CD14-positive monocyte (primary cell): Measurements from ENCODE around the gene CACTIN. TPM values are rescaled to one million over a fixed set of nuclear protein-coding genes. Genes with fewer than 3 reads are reported as not detected.

Experiments used
- DNase-seq, 3 donors: peaks; one replicate each; pipeline ENCODE4 v3.0.0-alpha.2; 2011 to 2022
- H2AFZ ChIP-seq: 2 replicates; pipeline ENCODE4 v1.6.0; 2012; ENCODE audit warnings: mild to moderate bottlenecking, low read depth, low read length, inconsistent platforms; ENCODE audit not compliant: insufficient read depth, poor library complexity, severe bottlenecking
- H3K27ac ChIP-seq, 2 donors: 1 replicate in 1 of 2; 2 replicates in 1 of 2; pipeline ENCODE4 v1.5.1; 2012 to 2013; ENCODE audit warnings: low read length in 2 of 2, control low read depth in 1 of 2, inconsistent platforms in 1 of 2, low read depth in 1 of 2, mild to moderate bottlenecking in 1 of 2
- H3K27me3 ChIP-seq, 2 donors: one replicate each; pipeline versions ENCODE4 v1.6.0 to v1.6.1; 2011 to 2013; ENCODE audit warnings: low read length in 2 of 2; ENCODE audit not compliant: control insufficient read depth in 2 of 2, insufficient read depth in 2 of 2
- H3K36me3 ChIP-seq, 2 donors: replicated peaks in 1 of 2; 1 replicate in 1 of 2; 2 replicates in 1 of 2; pipeline versions ENCODE4 v1.5.1 to v1.6.1; 2012 to 2013; ENCODE audit warnings: low read length in 2 of 2, control low read depth in 1 of 2, inconsistent platforms in 1 of 2, mild to moderate bottlenecking in 1 of 2; ENCODE audit not compliant: insufficient read depth in 2 of 2, control insufficient read depth in 1 of 2
- H3K4me1 ChIP-seq, 2 donors: 1 replicate in 1 of 2; 2 replicates in 1 of 2; pipeline versions ENCODE4 v1.5.1 to v1.6.1; 2012 to 2013; ENCODE audit warnings: low read length in 2 of 2, control low read depth in 1 of 2, inconsistent platforms in 1 of 2, mild to moderate bottlenecking in 1 of 2, moderate library complexity in 1 of 2; ENCODE audit not compliant: insufficient read depth in 2 of 2, control insufficient read depth in 1 of 2
- H3K4me2 ChIP-seq: replicated peaks from 2 replicates; pipeline ENCODE3; 2012; ENCODE audit warnings: low read length, moderate library complexity, mild to moderate bottlenecking; ENCODE audit not compliant: poor library complexity, severe bottlenecking; ENCODE audit errors: extremely low read depth
- H3K4me3 ChIP-seq, 3 experiments: fragments of 200-600 bp in 1 of 3; sonication (generic) in 1 of 3; replicated peaks in 1 of 3; 1 replicate in 2 of 3; 2 replicates in 1 of 3; pipeline ENCODE4 v1.5.1; 2011 to 2013; ENCODE audit warnings: low read length in 3 of 3, mild to moderate bottlenecking in 3 of 3, control low read depth in 2 of 3, low read depth in 2 of 3, inconsistent platforms in 1 of 3, moderate library complexity in 1 of 3
- H3K79me2 ChIP-seq: 2 replicates; pipeline ENCODE4 v1.6.0; 2012; ENCODE audit warnings: mild to moderate bottlenecking, control low read depth, inconsistent platforms, low read length, moderate library complexity; ENCODE audit not compliant: insufficient read depth
- H3K9ac ChIP-seq: 2 replicates; pipeline ENCODE4 v1.6.0; 2017; ENCODE audit warnings: low read length, mild to moderate bottlenecking; ENCODE audit not compliant: insufficient read depth, poor library complexity, severe bottlenecking
- H3K9me3 ChIP-seq, 2 donors: replicated peaks in 1 of 2; 1 replicate in 1 of 2; 2 replicates in 1 of 2; pipeline versions ENCODE4 v1.5.1 to v1.6.1; 2012 to 2013; ENCODE audit warnings: low read length in 2 of 2, control low read depth in 1 of 2; ENCODE audit not compliant: control insufficient read depth in 1 of 2, insufficient read depth in 1 of 2
- H4K20me1 ChIP-seq: 2 replicates; pipeline ENCODE4 v1.6.0; 2012; ENCODE audit warnings: mild to moderate bottlenecking, low read length, control low read depth, moderate library complexity; ENCODE audit not compliant: insufficient read depth
- H3K27ac Mint-ChIP-seq, 7 donors: one replicate each; pipeline ENCODE4 v1.8.0; 2020; ENCODE audit warnings: mild to moderate bottlenecking in 7 of 7, mixed read lengths in 7 of 7, moderate library complexity in 6 of 7, inconsistent platforms in 2 of 7
- H3K27me3 Mint-ChIP-seq, 3 donors: one replicate each; pipeline ENCODE4 v1.8.0; 2021 to 2022; ENCODE audit warnings: low read depth in 3 of 3, mild to moderate bottlenecking in 3 of 3, mixed read lengths in 3 of 3, moderate library complexity in 3 of 3, inconsistent platforms in 1 of 3
- H3K36me3 Mint-ChIP-seq, 2 donors: one replicate each; pipeline ENCODE4 v1.8.0; 2020; ENCODE audit warnings: mixed read lengths in 2 of 2, inconsistent platforms in 1 of 2, mild to moderate bottlenecking in 1 of 2
- H3K4me1 Mint-ChIP-seq: one replicate; pipeline ENCODE4 v1.8.0; 2020; ENCODE audit warnings: mild to moderate bottlenecking, mixed read lengths
- H3K4me3 Mint-ChIP-seq, 2 donors: one replicate each; pipeline ENCODE4 v1.8.0; 2020; ENCODE audit warnings: mild to moderate bottlenecking in 2 of 2, mixed read lengths in 2 of 2, moderate library complexity in 1 of 2
- H3K9me3 Mint-ChIP-seq, 7 donors: one replicate each; pipeline ENCODE4 v1.8.0; 2020 to 2022; ENCODE audit warnings: mixed read lengths in 7 of 7, mild to moderate bottlenecking in 6 of 7, moderate library complexity in 6 of 7, inconsistent platforms in 2 of 7
- CTCF ChIP-seq: fragments of 200-600 bp; IDR thresholded peaks from one replicate; pipeline ENCODE4 v1.8.0; 2022; ENCODE audit warnings: antibody characterized with exemption, mild to moderate bottlenecking
- whole genome bisulfite sequencing: methylation state at CpG from one replicate; pipeline ENCODE4 v1.1.5; 2013; ENCODE audit warnings: missing lambda C conversion rate; ENCODE audit not compliant: insufficient coverage; 5-methylcytosine and 5-hydroxymethylcytosine counted together
- intact Hi-C, 2 donors: fragments of 100-400 bp; cut with micrococcal nuclease; formaldehyde crosslinking; loops; one replicate each; pipeline versions ENCODE4 v1.15.0 to v1.15.1; 2023
- polyA plus RNA-seq, 3 donors: library from polyadenylated mRNA; depleted of rRNA in 1 of 3; unstranded in 2 of 3; stranded (reverse) in 1 of 3; fragments of 300-500 nt in 2 of 3; fragments of >200 nt in 1 of 3; fragmentation: Illumina TruSeq in 2 of 3; gene quantifications; 1 replicate in 2 of 3; 2 replicates in 1 of 3; pipeline ENCODE4 v1.2.3, GENCODE V29; 2012 to 2021

The CACTIN gene
- polyA plus RNA-seq, 3 donors: 2.5 to 19.4 (median 3.0) TPM

GRCh38 chr19:3663838-3664237 lies 37.2 kb upstream of the CACTIN start:
- 99% methylated on average over 14 of the region's 18 CpGs for WGBS
- H3K9ac ChIP-seq: no peak overlapping the region
- H2AFZ ChIP-seq: no peak overlapping the region
- H3K27ac ChIP-seq: no peak overlapping the region
- H3K4me1 ChIP-seq: no peaks in the 10 kb centered on the region
- no peaks in the 10 kb centered on the region for H3K79me2 ChIP-seq
- peaks cover 61 to 83% of the 10 kb centered on the region in 2 donors for H3K36me3 ChIP-seq
- TF ChIP-seq CTCF: no peak
- no peak overlapping the region for H3K4me3 ChIP-seq
- Mint-ChIP-seq H3K9me3 (peaks cover 0 to 3% (median 0%) of the 10 kb centered on the region in 7 donors), H3K27ac (no peak overlapping the region), H3K4me1 (no peaks in the 10 kb centered on the region), H3K36me3 (peaks cover 57 to 82% of the 10 kb centered on the region in 2 donors), H3K27me3 (peaks cover 0 to 2% (median 0%) of the 10 kb centered on the region in 3 donors), H3K4me3 (no peak overlapping the region)
- intact Hi-C loops: loop anchor here in 1 of 2 donors (2.0 kb wide), 1 partner anchor 159 kb away; no protein-coding TSS in a partner anchor
- H4K20me1 ChIP-seq: peaks cover 64% of the 10 kb centered on the region
- no peak overlapping the region for H3K4me2 ChIP-seq
- no peak for DNase-seq
- no peaks in the 10 kb centered on the region for H3K27me3 ChIP-seq
- no peaks in the 10 kb centered on the region for H3K9me3 ChIP-seq

GRCh38 chr19:3661284-3662238 lies 35.0 kb upstream of the CACTIN start:
- peaks cover 49% of the 10 kb centered on the region for H4K20me1 ChIP-seq
- H3K4me2 ChIP-seq: no peak overlapping the region
- no peak for DNase-seq
- H3K9me3 ChIP-seq: no peaks in the 10 kb centered on the region
- H3K27ac ChIP-seq: no peak overlapping the region
- no peak overlapping the region for H3K4me3 ChIP-seq
- no peaks in the 10 kb centered on the region for H3K4me1 ChIP-seq
- Mint-ChIP-seq H3K36me3 (peaks cover 63 to 92% of the 10 kb centered on the region in 2 donors), H3K9me3 (peaks cover 0 to 10% (median 3%) of the 10 kb centered on the region in 7 donors), H3K4me3 (no peak overlapping the region), H3K27ac (peak overlapping the region in 1 of 7 donors; percentile 23), H3K27me3 (no peaks in the 10 kb centered on the region), H3K4me1 (no peaks in the 10 kb centered on the region)
- no peak overlapping the region for H2AFZ ChIP-seq
- WGBS: 96% methylated on average over 32 of the region's 34 CpGs
- H3K79me2 ChIP-seq: no peaks in the 10 kb centered on the region
- no peak for TF ChIP-seq CTCF
- intact Hi-C loops: no loop called here
- no peaks in the 10 kb centered on the region for H3K27me3 ChIP-seq
- H3K36me3 ChIP-seq: peaks cover 82 to 95% of the 10 kb centered on the region in 2 donors
- H3K9ac ChIP-seq: no peak overlapping the region
